Measurements from ENCODE around the gene PHKA1. TPM values are rescaled to one million over a fixed set of nuclear protein-coding genes. Genes with fewer than 3 reads are reported as not detected.
A peak's percentile ranks its signal among the peaks of the same experiment; 100 is the strongest.
"Not testable (repeated sequence)": the region's sequence is repeated elsewhere in the genome, so short reads cannot be mapped to it uniquely, and the experiment has no call there.

Gene PHKA1
- total and polyA plus RNA-seq, 5 donors: 4.4 to 12.2 (median 11.1) TPM

DNA sequence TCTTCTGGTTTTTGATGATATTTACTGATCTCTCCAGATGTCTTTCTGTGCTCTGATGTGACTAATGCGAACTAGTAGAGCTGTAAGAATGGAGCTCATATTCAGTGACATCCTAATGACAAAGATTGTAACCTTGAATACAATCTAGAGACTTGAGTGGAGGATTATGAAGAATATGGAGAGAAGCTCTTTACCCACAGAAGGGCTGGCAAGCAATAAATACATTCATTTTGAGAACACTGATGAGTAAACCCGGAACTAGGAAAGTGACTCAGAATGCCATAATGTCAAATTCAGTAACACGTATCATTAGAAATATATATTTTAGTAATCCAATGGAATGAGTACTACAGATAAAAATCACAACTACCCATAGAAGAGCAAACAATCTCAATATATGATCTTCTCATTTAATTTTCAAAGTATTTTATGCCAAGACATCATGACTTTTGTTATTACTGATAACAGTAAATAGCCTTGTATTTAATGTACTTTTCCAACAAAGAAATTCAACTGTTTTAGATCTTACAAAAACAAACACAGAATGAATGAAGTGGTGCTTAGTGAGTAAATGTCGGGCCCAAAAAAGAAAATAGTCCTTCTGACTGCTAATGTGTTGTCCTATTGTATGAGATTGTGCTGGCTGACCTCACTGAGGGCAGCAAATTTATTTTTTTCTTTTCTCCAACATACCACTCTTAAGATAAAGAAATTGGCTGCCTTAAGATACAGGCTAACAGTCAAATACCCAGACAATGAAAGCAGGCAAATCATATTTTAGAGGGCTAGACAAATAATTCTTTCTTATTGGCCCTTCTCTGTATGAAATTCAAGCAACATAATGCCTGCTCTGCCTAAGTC, 92.3 kb downstream of the PHKA1 start:
- no peak overlapping the region for H3K27ac ChIP-seq (ENCODE audit: low read length)
- intact Hi-C loops (cut with DNase I): no loop called here
- WGBS: 78% methylated on average over 4 of the region's 4 CpGs
- ATAC-seq: peak; percentile 51 to 65
- H3K4me1 ChIP-seq (ENCODE audit: control insufficient read depth, insufficient read depth, low read length): no peaks in the 10 kb centered on the region
- no peak overlapping the region for H3K4me3 ChIP-seq (ENCODE audit: low read length)
- no peaks in the 10 kb centered on the region for H3K27me3 ChIP-seq (ENCODE audit: control insufficient read depth, insufficient read depth)
- no peak for DNase-seq
- no peaks in the 10 kb centered on the region for H3K9me3 ChIP-seq (ENCODE audit: control insufficient read depth, low read length)

DNA sequence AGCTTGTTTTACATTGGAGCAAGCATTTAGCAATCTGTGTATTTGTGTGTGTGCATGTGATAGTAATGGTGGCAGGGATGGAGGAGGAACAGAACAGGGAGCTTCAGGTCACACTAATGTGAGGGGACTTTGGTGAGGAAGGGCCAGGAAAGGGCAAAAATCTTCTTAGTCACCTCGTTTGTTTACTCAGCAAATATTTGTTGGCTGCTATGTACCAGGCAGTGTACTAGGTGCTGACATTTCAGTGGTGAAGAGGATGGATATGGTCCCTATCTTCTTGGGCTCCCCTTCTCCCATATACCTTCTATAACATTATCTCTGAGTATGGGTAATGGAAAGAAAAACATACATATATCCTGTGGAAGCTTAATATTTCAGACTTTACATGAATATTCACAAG, 92.9 kb downstream of the PHKA1 start:
- DNase-seq (no peak), ATAC-seq (no peak)
- no peaks in the 10 kb centered on the region for H3K4me1 ChIP-seq (ENCODE audit: control insufficient read depth, insufficient read depth, low read length)
- no peaks in the 10 kb centered on the region for H3K27me3 ChIP-seq (ENCODE audit: control insufficient read depth, insufficient read depth)
- intact Hi-C loops (cut with DNase I): no loop called here
- WGBS: 59% methylated on average over 1 of the region's 1 CpG
- H3K27ac ChIP-seq (ENCODE audit: low read length): no peak overlapping the region
- H3K9me3 ChIP-seq (ENCODE audit: control insufficient read depth, low read length): no peaks in the 10 kb centered on the region
- no peak overlapping the region for H3K4me3 ChIP-seq (ENCODE audit: low read length)

DNA sequence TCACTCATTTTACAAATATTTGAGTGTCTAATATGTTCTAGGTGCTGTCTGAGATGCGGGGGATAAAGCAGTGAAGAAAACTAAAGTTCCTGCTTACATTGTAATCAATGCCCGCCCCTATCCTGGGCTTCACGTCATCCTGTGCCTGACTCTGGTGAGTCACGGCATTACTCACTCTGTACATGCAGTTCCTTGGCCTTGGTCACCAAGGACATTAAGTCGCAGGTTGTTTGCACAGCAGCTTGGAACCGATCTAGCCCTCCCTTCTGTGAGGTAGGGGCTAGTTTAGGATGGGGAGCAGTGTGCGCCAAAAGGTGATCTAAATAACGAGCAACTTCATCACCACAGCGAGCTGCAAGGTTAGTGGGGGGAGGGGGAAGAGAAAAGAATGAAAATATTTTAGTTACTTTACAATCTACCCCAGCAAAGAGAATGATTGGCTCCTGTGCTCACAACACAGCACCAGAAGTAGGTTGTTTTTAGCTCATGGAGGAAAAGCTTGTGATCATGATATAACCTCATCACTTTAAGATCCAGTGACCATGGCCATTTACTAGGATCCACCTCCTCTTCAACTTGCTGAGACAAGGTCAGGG, 93.5 kb downstream of the PHKA1 start:
- H3K27ac ChIP-seq (ENCODE audit: low read length): no peak overlapping the region
- peak; percentile 33 to 67 (median 43) for DNase-seq
- no peaks in the 10 kb centered on the region for H3K9me3 ChIP-seq (ENCODE audit: control insufficient read depth, low read length)
- ATAC-seq: peak; percentile 79 to 93
- H3K4me1 ChIP-seq (ENCODE audit: control insufficient read depth, insufficient read depth, low read length): no peaks in the 10 kb centered on the region
- H3K4me3 ChIP-seq (ENCODE audit: low read length): no peak overlapping the region
- intact Hi-C loops (cut with DNase I): no loop called here
- no peaks in the 10 kb centered on the region for H3K27me3 ChIP-seq (ENCODE audit: control insufficient read depth, insufficient read depth)
- WGBS: 70% methylated on average over 9 of the region's 9 CpGs

DNA sequence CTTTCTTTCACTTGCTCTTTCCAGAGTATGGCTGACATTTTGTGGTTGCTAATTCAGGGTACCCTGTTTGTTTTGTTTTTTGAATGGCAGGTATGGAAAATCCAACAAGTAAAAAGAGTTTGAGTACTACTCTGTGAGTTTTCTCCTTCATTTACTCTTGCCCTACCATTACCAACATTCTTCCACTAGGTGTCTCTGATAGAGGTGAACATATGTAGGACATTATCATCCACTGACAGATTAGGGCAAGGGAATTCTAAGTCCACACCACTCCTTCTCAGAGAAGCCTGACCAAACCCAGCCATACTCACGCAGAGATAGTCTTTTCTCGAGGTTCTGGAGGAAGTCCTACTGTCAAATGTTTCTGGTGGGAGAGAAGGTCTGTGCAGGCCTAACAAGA, 104.8 kb downstream of the PHKA1 start:
- ATAC-seq (peak in 1 of 2 donors; percentile 48), DNase-seq (no peak)
- Histone ChIP-seq H3K4me3 (ENCODE audit: low read length) (no peak overlapping the region), H3K27ac (ENCODE audit: low read length) (no peak overlapping the region), H3K27me3 (ENCODE audit: control insufficient read depth, insufficient read depth) (no peaks in the 10 kb centered on the region), H3K4me1 (ENCODE audit: control insufficient read depth, insufficient read depth, low read length) (no peaks in the 10 kb centered on the region), H3K9me3 (ENCODE audit: control insufficient read depth, low read length) (no peaks in the 10 kb centered on the region)
- intact Hi-C loops (cut with DNase I): no loop called here
- WGBS: 53% methylated on average over 2 of the region's 2 CpGs

DNA sequence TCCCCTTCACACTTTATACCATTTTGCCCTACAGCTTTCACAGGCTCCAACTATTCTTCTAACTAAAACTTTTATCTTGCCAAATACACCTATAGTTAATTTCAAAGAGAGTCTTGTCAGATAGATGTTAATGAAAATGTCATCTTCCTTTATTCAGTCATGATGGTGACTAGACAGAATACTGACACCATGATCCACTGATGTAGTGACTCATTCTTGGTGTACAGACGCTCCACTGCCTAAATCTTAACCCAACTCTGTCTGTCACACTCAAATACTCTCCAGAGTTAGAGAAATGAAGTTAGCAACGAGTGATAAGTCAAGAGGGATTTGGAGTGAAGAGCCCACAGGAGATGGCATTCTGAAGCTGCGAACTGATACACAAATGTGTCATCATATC, 109.4 kb downstream of the PHKA1 start:
- 57% methylated on average over 3 of the region's 3 CpGs for WGBS
- DNase-seq (no peak), ATAC-seq (no peak)
- no peaks in the 10 kb centered on the region for H3K9me3 ChIP-seq (ENCODE audit: control insufficient read depth, low read length)
- intact Hi-C loops (cut with DNase I): no loop called here
- no peak overlapping the region for H3K4me3 ChIP-seq (ENCODE audit: low read length)
- H3K4me1 ChIP-seq (ENCODE audit: control insufficient read depth, insufficient read depth, low read length): no peaks in the 10 kb centered on the region
- no peaks in the 10 kb centered on the region for H3K27me3 ChIP-seq (ENCODE audit: control insufficient read depth, insufficient read depth)
- H3K27ac ChIP-seq (ENCODE audit: low read length): no peak overlapping the region

DNA sequence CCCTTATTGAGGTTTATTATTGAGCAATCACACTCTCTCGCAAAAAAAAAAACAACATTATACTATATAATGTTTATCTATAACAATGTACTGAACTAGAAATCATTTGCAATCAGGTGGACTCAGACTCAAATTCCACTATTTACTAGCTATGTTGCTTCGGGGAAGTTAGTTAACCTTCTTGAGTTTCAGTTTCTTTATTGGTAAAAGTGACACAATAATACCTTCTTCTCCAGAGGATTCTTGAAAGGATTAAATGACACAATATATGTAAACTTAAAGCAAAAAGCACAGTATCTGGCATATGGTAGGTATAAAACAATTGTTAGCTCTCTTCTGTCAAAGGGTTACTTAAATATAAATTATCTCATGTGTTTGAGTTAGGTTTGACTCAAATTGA, 110.0 kb downstream of the PHKA1 start:
- no peak for DNase-seq
- no peaks in the 10 kb centered on the region for H3K9me3 ChIP-seq (ENCODE audit: control insufficient read depth, low read length)
- no peaks in the 10 kb centered on the region for H3K4me1 ChIP-seq (ENCODE audit: control insufficient read depth, insufficient read depth, low read length)
- H3K27ac ChIP-seq (ENCODE audit: low read length): no peak overlapping the region
- no peaks in the 10 kb centered on the region for H3K27me3 ChIP-seq (ENCODE audit: control insufficient read depth, insufficient read depth)
- no peak overlapping the region for H3K4me3 ChIP-seq (ENCODE audit: low read length)
- intact Hi-C loops (cut with DNase I): no loop called here
- 92% methylated on average over 2 of the region's 2 CpGs for WGBS
- no peak for ATAC-seq

DNA sequence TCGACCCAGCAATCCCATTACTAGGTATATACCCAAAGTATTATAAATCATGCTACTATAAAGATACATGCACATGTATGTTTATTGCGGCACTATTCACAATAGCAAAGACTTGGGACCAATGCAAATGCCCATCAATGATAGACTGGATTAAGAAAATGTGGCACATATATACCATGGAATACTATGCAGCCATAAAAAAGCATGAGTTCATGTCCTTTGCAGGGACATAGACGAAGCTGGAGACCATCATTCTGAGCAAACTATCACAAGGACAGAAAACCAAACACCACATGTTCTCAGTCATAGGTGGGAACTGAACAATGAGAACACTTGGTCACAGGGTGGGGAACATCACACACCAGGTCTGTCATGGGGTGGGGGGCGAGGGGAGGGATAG, 123.1 kb downstream of the PHKA1 start:
- ATAC-seq: not testable (repeated sequence)

DNA sequence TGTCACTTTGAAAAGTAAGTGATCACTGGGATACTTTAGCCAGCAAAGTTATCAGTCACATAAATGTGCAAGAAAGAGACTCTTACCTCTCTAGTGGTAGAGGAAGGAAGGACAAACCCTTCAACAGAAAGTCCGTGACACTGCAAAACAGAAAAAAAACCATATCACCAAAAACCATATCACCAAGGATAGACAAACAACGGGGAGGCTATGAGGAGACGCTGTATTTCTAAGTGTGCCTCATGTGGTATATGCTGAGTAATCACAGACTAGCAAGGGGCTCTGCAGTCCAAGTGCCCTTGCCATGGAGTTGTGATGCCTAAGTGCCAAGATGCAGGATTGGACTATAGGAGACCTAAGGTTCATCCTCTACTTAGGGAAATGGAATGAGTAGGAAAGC, 129.9 kb downstream of the PHKA1 start:
- no peak for ATAC-seq
- intact Hi-C loops (cut with DNase I): no loop called here
- Histone ChIP-seq H3K27me3 (ENCODE audit: control insufficient read depth, insufficient read depth) (no peaks in the 10 kb centered on the region), H3K9me3 (ENCODE audit: control insufficient read depth, low read length) (no peaks in the 10 kb centered on the region), H3K27ac (ENCODE audit: low read length) (no peak overlapping the region), H3K4me3 (ENCODE audit: low read length) (no peak overlapping the region), H3K4me1 (ENCODE audit: control insufficient read depth, insufficient read depth, low read length) (no peaks in the 10 kb centered on the region)
- no peak for DNase-seq
- 87% methylated on average over 3 of the region's 3 CpGs for WGBS

More for the DNA sequence above, 123.1 kb downstream of the PHKA1 start:
- intact Hi-C loops (cut with DNase I); H3K4me3 ChIP-seq (ENCODE audit: low read length); H3K4me1 ChIP-seq (ENCODE audit: control insufficient read depth, insufficient read depth, low read length); H3K27ac ChIP-seq (ENCODE audit: low read length); DNase-seq; H3K9me3 ChIP-seq (ENCODE audit: control insufficient read depth, low read length); H3K27me3 ChIP-seq (ENCODE audit: control insufficient read depth, insufficient read depth): not testable (repeated sequence)
- 87% methylated on average over 4 of the region's 4 CpGs for WGBS

DNA sequence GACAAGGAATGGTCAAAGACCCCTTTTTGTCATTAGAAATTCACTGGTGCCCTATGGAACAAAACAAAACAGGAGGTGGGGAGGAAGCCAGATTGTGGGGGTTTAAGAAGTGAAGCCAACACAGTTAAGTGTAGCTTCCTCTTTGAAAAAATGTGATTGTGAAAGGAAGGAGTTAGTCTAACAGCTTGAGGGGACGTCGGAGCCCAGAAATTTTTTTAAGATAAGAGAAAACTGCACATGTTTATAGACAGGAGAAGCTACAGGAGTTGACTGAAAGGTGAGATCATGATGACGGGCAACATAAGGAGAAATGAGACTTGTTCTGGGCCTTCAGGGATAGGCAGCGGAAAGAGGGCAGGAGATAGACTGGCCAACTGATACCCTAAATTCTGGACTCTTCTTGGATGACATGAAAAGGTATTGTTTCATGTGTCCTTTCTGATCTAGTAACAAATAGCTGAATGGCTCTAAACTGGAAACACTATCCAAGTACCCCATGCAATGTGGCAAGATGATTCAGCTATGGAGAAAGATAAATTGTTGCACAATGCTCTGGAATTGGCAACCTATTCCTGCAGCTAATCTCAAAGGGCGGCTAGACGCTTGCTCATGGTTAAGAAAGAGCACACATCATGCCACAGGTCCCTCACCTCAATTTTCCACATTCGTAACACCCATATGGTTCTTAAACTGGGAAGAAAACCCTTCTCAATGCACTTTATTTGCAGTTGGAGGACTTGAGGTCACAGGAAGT, 137.8 kb downstream of the PHKA1 start:
- no peaks in the 10 kb centered on the region for H3K27me3 ChIP-seq (ENCODE audit: control insufficient read depth, insufficient read depth)
- DNase-seq (no peak), ATAC-seq (peak; percentile 28 to 31)
- no peak overlapping the region for H3K27ac ChIP-seq (ENCODE audit: low read length)
- intact Hi-C loops (cut with DNase I): no loop called here
- H3K4me3 ChIP-seq (ENCODE audit: low read length): no peak overlapping the region
- no peaks in the 10 kb centered on the region for H3K9me3 ChIP-seq (ENCODE audit: control insufficient read depth, low read length)
- WGBS: 57% methylated on average over 7 of the region's 7 CpGs
- H3K4me1 ChIP-seq (ENCODE audit: control insufficient read depth, insufficient read depth, low read length): no peaks in the 10 kb centered on the region

DNA sequence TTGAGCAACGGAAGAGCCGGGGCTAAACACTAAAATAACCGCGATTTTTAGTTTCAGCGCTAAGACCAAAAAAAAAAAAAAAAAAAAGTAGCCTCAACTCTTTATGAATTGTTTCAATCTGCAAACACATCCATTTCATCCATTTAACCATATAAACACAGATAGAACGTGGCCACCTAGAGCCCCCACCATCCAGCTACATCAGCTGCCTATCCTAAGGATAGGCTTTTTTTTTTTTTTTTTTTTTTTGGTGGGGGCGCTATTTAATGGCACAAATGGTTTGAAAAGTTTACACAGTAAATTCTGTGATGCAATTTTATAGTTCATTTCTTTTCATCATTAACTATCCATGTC, 141.0 kb downstream of the PHKA1 start:
- 1% methylated on average over 7 of the region's 7 CpGs for WGBS
- intact Hi-C loops (cut with DNase I): no loop called here
- peak; percentile 19 to 20 for ATAC-seq
- Histone ChIP-seq H3K9me3 (ENCODE audit: control insufficient read depth, low read length) (no peaks in the 10 kb centered on the region), H3K27me3 (ENCODE audit: control insufficient read depth, insufficient read depth) (no peaks in the 10 kb centered on the region), H3K27ac (ENCODE audit: low read length) (no peak overlapping the region), H3K4me1 (ENCODE audit: control insufficient read depth, insufficient read depth, low read length) (no peaks in the 10 kb centered on the region), H3K4me3 (ENCODE audit: low read length) (peak overlapping the region; percentile 82)
- no peak for DNase-seq
